IMR-90 (cell line): Measurements from ENCODE around the gene IRX3. TPM values are rescaled to one million over a fixed set of nuclear protein-coding genes. Genes with fewer than 3 reads are reported as not detected.

Source experiments
- ATAC-seq: fragments of 200-7000 bp; cut with Tn5 transposase; 2 replicates; pipeline ENCODE4 v1.9.1; 2020; ENCODE audit warnings: low read depth, mild to moderate bottlenecking, moderate library complexity
- BruUV-seq: library from RNA; stranded (reverse); fragments of 400-500 nt; replicated peaks from 2 replicates; lab custom pipeline; 2021; lab: Mats Ljungman, UMichigan
- CTCF ChIA-PET: fragments of 300-600 bp; formaldehyde crosslinking; extraction: SDS; loops from one replicate; lab custom pipeline; 2021; ENCODE audit warnings: antibody characterized with exemption; lab: Yijun Ruan, JAX
- POLR2A ChIA-PET: fragments of 300-600 bp; sonication (Branson Sonifier 250); formaldehyde crosslinking; loops from one replicate; lab custom pipeline; 2022; ENCODE audit warnings: antibody characterized with exemption; ENCODE audit not compliant: unreplicated experiment; lab: Charles Lee
- DNase-seq: peaks from one replicate; pipeline ENCODE4 v3.0.0; 2013
- H2AFZ ChIP-seq: replicated peaks from 2 replicates; pipeline ENCODE3; 2013; ENCODE audit warnings: low read length, mild to moderate bottlenecking; ENCODE audit not compliant: poor library complexity
- H2AK5ac ChIP-seq: 2 replicates; pipeline ENCODE4 v1.6.1; 2013; ENCODE audit warnings: low read depth, low read length, inconsistent platforms
- H2AK9ac ChIP-seq: replicated peaks from 2 replicates; pipeline ENCODE3; 2013; ENCODE audit warnings: mild to moderate bottlenecking, low read depth, low read length, moderate library complexity; ENCODE audit not compliant: poor library complexity
- H2BK120ac ChIP-seq: 2 replicates; pipeline ENCODE4 v1.6.1; 2013; ENCODE audit warnings: low read depth, low read length, inconsistent platforms
- H2BK15ac ChIP-seq: 3 replicates; pipeline ENCODE4 v1.6.1; 2013; ENCODE audit warnings: low read depth, low read length, inconsistent platforms
- H2BK20ac ChIP-seq: 2 replicates; pipeline ENCODE4 v1.6.1; 2013; ENCODE audit warnings: low read depth, mild to moderate bottlenecking, inconsistent platforms, low read length, moderate library complexity
- H2BK5ac ChIP-seq: 2 replicates; pipeline ENCODE4 v1.6.1; 2013; ENCODE audit warnings: mild to moderate bottlenecking, low read depth, low read length, inconsistent platforms; ENCODE audit not compliant: poor library complexity, severe bottlenecking
- H3K14ac ChIP-seq: replicated peaks from 2 replicates; pipeline ENCODE4 v1.6.1; 2013; ENCODE audit warnings: low read depth, low read length, inconsistent platforms
- H3K18ac ChIP-seq: 2 replicates; pipeline ENCODE4 v1.6.1; 2013; ENCODE audit warnings: low read depth, low read length, control low read depth
- H3K23ac ChIP-seq: 2 replicates; pipeline ENCODE4 v1.6.1; 2013; ENCODE audit warnings: low read depth, low read length, inconsistent platforms
- H3K27ac ChIP-seq: 2 replicates; pipeline ENCODE4 v1.5.1; 2013; ENCODE audit warnings: mild to moderate bottlenecking, control low read depth, low read length; ENCODE audit not compliant: insufficient read depth
- H3K27me3 ChIP-seq: 2 replicates; pipeline ENCODE4 v1.6.1; 2013; ENCODE audit warnings: low read length; ENCODE audit not compliant: control insufficient read depth, insufficient read depth
- H3K36me3 ChIP-seq: 2 replicates; pipeline ENCODE4 v1.6.1; 2013; ENCODE audit warnings: low read length, mixed read lengths; ENCODE audit not compliant: control insufficient read depth, insufficient read depth
- H3K4ac ChIP-seq: 2 replicates; pipeline ENCODE4 v1.6.1; 2013; ENCODE audit warnings: low read depth, low read length, inconsistent platforms
- H3K4me1 ChIP-seq: 2 replicates; pipeline ENCODE4 v1.6.1; 2013; ENCODE audit warnings: low read length, mixed read lengths; ENCODE audit not compliant: control insufficient read depth, insufficient read depth
- H3K4me2 ChIP-seq: 2 replicates; pipeline ENCODE4 v1.6.1; 2013; ENCODE audit warnings: low read depth, mild to moderate bottlenecking, control low read depth, low read length, moderate library complexity
- H3K4me3 ChIP-seq: 2 replicates; pipeline ENCODE4 v1.5.1; 2013; ENCODE audit warnings: low read depth, mild to moderate bottlenecking, control low read depth, low read length, moderate library complexity; ENCODE audit not compliant: insufficient read depth
- H3K56ac ChIP-seq: 2 replicates; pipeline ENCODE4 v1.6.1; 2013; ENCODE audit warnings: low read length, inconsistent platforms; ENCODE audit not compliant: insufficient read depth; ENCODE audit errors: extremely low read depth
- H3K79me1 ChIP-seq, 2 experiments: 2 replicates each; pipeline ENCODE4 v1.6.1; 2013; ENCODE audit warnings: low read length in 2 of 2, inconsistent platforms in 1 of 2, low read depth in 1 of 2
- H3K9ac ChIP-seq: 2 replicates; pipeline ENCODE4 v1.6.1; 2013; ENCODE audit warnings: low read depth, low read length, control low read depth
- H3K9me1 ChIP-seq: 2 replicates; pipeline ENCODE4 v1.6.1; 2013; ENCODE audit warnings: low read length, inconsistent platforms; ENCODE audit not compliant: insufficient read depth
- H3K9me3 ChIP-seq: 2 replicates; pipeline ENCODE4 v1.6.1; 2013; ENCODE audit warnings: low read length; ENCODE audit not compliant: control insufficient read depth, insufficient read depth
- H4K20me1 ChIP-seq: 2 replicates; pipeline ENCODE4 v1.6.1; 2013; ENCODE audit warnings: low read length, inconsistent platforms; ENCODE audit not compliant: insufficient read depth
- H4K5ac ChIP-seq: 2 replicates; pipeline ENCODE4 v1.6.1; 2013; ENCODE audit warnings: mild to moderate bottlenecking, low read depth, low read length, control low read depth
- H4K8ac ChIP-seq, 2 experiments: 2 replicates each; pipeline ENCODE4 v1.6.1; 2013; ENCODE audit warnings: low read depth in 2 of 2, low read length in 2 of 2, control low read depth in 1 of 2, inconsistent platforms in 1 of 2
- H4K91ac ChIP-seq: 2 replicates; pipeline ENCODE4 v1.6.1; 2013; ENCODE audit warnings: low read depth, low read length, inconsistent platforms; ENCODE audit not compliant: insufficient read depth
- BHLHE40 ChIP-seq: fragments of 150-350 bp; IDR thresholded peaks from 2 replicates; pipeline ENCODE4 v1.6.1; 2016; ENCODE audit warnings: mild to moderate bottlenecking, low read depth, low read length
- CEBPB ChIP-seq: IDR thresholded peaks from 2 replicates; pipeline ENCODE4 v1.6.1; 2012; ENCODE audit warnings: low read depth, low read length, improper control_type of control experiment
- CHD1 ChIP-seq: IDR thresholded peaks from 2 replicates; pipeline ENCODE4 v1.6.1; 2012; ENCODE audit warnings: low read depth, low read length, improper control_type of control experiment
- FOS ChIP-seq: fragments of 150-350 bp; IDR thresholded peaks from 2 replicates; pipeline ENCODE4 v1.6.1; 2016; ENCODE audit warnings: low read depth, low read length
- MAFK ChIP-seq: IDR thresholded peaks from 2 replicates; pipeline ENCODE4 v1.6.1; 2012; ENCODE audit warnings: low read depth, low read length, improper control_type of control experiment
- MAZ ChIP-seq: IDR thresholded peaks from 2 replicates; pipeline ENCODE4 v1.6.1; 2012; ENCODE audit warnings: low read depth, mild to moderate bottlenecking, low read length, improper control_type of control experiment, moderate library complexity, borderline replicate concordance
- MXI1 ChIP-seq: IDR thresholded peaks from 2 replicates; pipeline ENCODE4 v1.6.1; 2012; ENCODE audit warnings: low read depth, mild to moderate bottlenecking, low read length, moderate library complexity, borderline replicate concordance
- NFE2L2 ChIP-seq: fragments of 150-350 bp; IDR thresholded peaks from 2 replicates; pipeline ENCODE4 v1.6.1; 2016; ENCODE audit warnings: low read depth, mild to moderate bottlenecking, low read length
- POLR2A ChIP-seq: IDR thresholded peaks from 2 replicates; pipeline ENCODE4 v1.6.1; 2012; ENCODE audit warnings: mild to moderate bottlenecking, low read depth, low read length
- RAD21 ChIP-seq: IDR thresholded peaks from 2 replicates; pipeline ENCODE4 v1.6.1; 2012; ENCODE audit warnings: low read length, improper control_type of control experiment
- RCOR1 ChIP-seq: IDR thresholded peaks from 2 replicates; pipeline ENCODE4 v1.6.1; 2012; ENCODE audit warnings: mild to moderate bottlenecking, low read length, improper control_type of control experiment; ENCODE audit not compliant: insufficient replicate concordance
- RFX5 ChIP-seq: IDR thresholded peaks from 2 replicates; pipeline ENCODE4 v1.8.0; 2012; ENCODE audit warnings: low read depth, mild to moderate bottlenecking, low read length, moderate library complexity
- SMC3 ChIP-seq: fragments of 150-350 bp; IDR thresholded peaks from 2 replicates; pipeline ENCODE4 v1.6.1; 2016; ENCODE audit warnings: low read depth, mild to moderate bottlenecking, antibody characterized with exemption, low read length, moderate library complexity
- WGBS, 2 experiments: methylation state at CpG; one replicate each; pipeline versions ENCODE4 v1.1.5 to v1.1.7; 2013; ENCODE audit warnings: missing lambda C conversion rate in 2 of 2; ENCODE audit not compliant: insufficient read length in 1 of 2; ENCODE audit errors: extremely low coverage in 2 of 2; 5-methylcytosine and 5-hydroxymethylcytosine counted together
- dilution Hi-C: fragments of 300-500 bp; cut with HindIII; formaldehyde crosslinking; loops from one replicate; pipeline ENCODE4 v1.14.3; 2018; ENCODE audit warnings: low sequenced_read_pairs; ENCODE audit not compliant: unreplicated experiment
- in situ Hi-C: fragments of 300-500 bp; cut with MboI; formaldehyde crosslinking; loops from 3 replicates; pipeline ENCODE4 v1.14.3; 2019; ENCODE audit warnings: low sequenced_read_pairs, inconsistent platforms, mixed read lengths
- intact Hi-C: fragments of 100-400 bp; cut with micrococcal nuclease; formaldehyde crosslinking; loops from 2 replicates; pipeline ENCODE4 v1.10.0; 2022
- polyA plus RNA-seq, 3 experiments: library from polyadenylated mRNA; depleted of rRNA; stranded (reverse); fragments of >200 nt; gene quantifications; 2 replicates each; pipeline ENCODE4 v1.2.3, GENCODE V29; 2012; ENCODE audit warnings: low replicate concordance in 1 of 3
- total RNA-seq: library from RNA; depleted of rRNA; stranded (reverse); fragments of >200 nt; gene quantifications from 2 replicates; pipeline ENCODE4 v1.2.3, GENCODE V29; 2012
- TF ChIP-seq, protein P1 (sequence below): conservative IDR thresholded peaks from 2 replicates; pipeline ENCODE4 v1.5.1; 2012; ENCODE audit warnings: mild to moderate bottlenecking, low read depth, low read length, improper control_type of control experiment
- TF ChIP-seq, protein P2 (sequence below): fragments of 150-350 bp; IDR thresholded peaks from 2 replicates; pipeline ENCODE4 v1.6.1; 2016; ENCODE audit warnings: low read depth, mild to moderate bottlenecking, low read length, moderate library complexity, borderline replicate concordance
- TF ChIP-seq, protein P3 (sequence below): fragments of 150-350 bp; IDR thresholded peaks from 2 replicates; pipeline ENCODE4 v1.6.1; 2017; ENCODE audit warnings: mild to moderate bottlenecking, antibody characterized with exemption, low read length, low read depth

IRX3 gene
- total and polyA plus RNA-seq, 2 of the 4 experiments (the other 2 are of a cell fraction), result not detected

DNA sequence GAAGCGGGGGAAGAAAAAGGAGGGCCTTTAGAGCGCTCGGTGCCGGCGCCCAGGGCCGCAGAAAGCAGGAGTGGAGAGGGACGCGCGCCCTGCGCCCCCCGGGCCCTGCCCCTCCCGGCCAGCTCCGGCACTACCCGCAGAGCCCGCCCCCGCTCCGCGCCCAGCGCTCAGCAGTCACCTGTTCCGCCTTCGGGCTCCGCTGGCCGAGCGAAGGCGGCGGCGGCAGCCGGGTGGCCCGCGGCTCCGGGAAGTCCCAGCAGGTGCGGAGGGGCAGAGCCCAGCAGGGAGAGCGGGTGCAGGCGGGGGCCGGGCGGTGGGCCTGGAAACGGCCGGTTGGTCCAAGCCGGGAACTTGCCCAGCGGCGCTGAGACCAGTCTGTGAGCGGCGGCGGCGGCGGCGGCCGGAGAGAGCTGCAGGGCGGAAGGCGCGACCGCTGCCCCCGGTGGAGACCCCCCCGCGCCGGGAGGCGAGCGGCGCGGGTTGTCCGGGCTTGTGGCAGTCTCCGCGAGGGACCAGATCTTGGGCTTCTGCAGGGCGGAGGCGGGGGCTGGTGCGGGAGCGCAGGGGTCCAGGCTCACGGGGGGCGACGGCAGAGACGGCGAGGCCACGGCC, 2.2 kb downstream of the IRX3 start:
- no peak overlapping the region for H3K4me2 ChIP-seq
- no peak overlapping the region for H2BK120ac ChIP-seq
- H3K4me3 ChIP-seq, result no peak overlapping the region
- H4K91ac ChIP-seq, result no peak overlapping the region
- no peak overlapping the region for H3K23ac ChIP-seq
- H3K4me1 ChIP-seq, result peaks cover 4% of the 10 kb centered on the region; the same call in 1 of the 2 replicates
- no peak overlapping the region for H3K56ac ChIP-seq
- no peak overlapping the region for H2BK20ac ChIP-seq
- intact Hi-C loops, result loop anchor here (5.0 to 10.0 kb wide), 4 partner anchors 340 to 650 kb away; partner anchors contain the start of gene IRX5
- 8% methylated on average over 23 of the region's 73 CpGs; no CpG with 5 or more reads in 1 of the 2 experiments for WGBS, 2 experiments
- no peak overlapping the region for H3K4ac ChIP-seq
- dilution Hi-C loops, result no loop called here
- no peaks in the 10 kb centered on the region for H3K79me1 ChIP-seq
- no peaks in the 10 kb centered on the region for H4K20me1 ChIP-seq
- DNase-seq, result no peak
- no peaks in the 10 kb centered on the region for H3K36me3 ChIP-seq
- no peak overlapping the region for H2AK9ac ChIP-seq
- ATAC-seq, result no peak
- BruUV-seq, result no TSS peak
- no peak overlapping the region for H2BK15ac ChIP-seq
- H3K27me3 ChIP-seq, result peaks cover 95% of the 10 kb centered on the region
- H2AK5ac ChIP-seq, result no peak overlapping the region
- no peak overlapping the region for H2BK5ac ChIP-seq
- H4K5ac ChIP-seq, result no peak overlapping the region
- no peak overlapping the region for H2AFZ ChIP-seq
- in situ Hi-C loops, result loop anchor here (10.0 to 25.0 kb wide), 3 partner anchors 522 to 730 kb away; partner anchors contain the start of gene IRX5
- no peak overlapping the region for H3K14ac ChIP-seq
- peaks cover 15% of the 10 kb centered on the region for H3K9me3 ChIP-seq
- ChIA-PET CTCF (no interaction called here), POLR2A (no interaction called here)
- no peak overlapping the region for H3K27ac ChIP-seq
- no peak overlapping the region for H3K18ac ChIP-seq
- TF ChIP-seq MAZ (no peak), MXI1 (no peak), RAD21 (no peak), SMC3 (no peak), CHD1 (no peak), POLR2A (no peak), RCOR1 (no peak), BHLHE40 (no peak), MAFK (no peak), RFX5 (no peak), CEBPB (no peak), NFE2L2 (no peak), FOS (no peak)
- TF ChIP-seq, protein P1, sequence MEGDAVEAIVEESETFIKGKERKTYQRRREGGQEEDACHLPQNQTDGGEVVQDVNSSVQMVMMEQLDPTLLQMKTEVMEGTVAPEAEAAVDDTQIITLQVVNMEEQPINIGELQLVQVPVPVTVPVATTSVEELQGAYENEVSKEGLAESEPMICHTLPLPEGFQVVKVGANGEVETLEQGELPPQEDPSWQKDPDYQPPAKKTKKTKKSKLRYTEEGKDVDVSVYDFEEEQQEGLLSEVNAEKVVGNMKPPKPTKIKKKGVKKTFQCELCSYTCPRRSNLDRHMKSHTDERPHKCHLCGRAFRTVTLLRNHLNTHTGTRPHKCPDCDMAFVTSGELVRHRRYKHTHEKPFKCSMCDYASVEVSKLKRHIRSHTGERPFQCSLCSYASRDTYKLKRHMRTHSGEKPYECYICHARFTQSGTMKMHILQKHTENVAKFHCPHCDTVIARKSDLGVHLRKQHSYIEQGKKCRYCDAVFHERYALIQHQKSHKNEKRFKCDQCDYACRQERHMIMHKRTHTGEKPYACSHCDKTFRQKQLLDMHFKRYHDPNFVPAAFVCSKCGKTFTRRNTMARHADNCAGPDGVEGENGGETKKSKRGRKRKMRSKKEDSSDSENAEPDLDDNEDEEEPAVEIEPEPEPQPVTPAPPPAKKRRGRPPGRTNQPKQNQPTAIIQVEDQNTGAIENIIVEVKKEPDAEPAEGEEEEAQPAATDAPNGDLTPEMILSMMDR, result no peak
- TF ChIP-seq, protein P2, sequence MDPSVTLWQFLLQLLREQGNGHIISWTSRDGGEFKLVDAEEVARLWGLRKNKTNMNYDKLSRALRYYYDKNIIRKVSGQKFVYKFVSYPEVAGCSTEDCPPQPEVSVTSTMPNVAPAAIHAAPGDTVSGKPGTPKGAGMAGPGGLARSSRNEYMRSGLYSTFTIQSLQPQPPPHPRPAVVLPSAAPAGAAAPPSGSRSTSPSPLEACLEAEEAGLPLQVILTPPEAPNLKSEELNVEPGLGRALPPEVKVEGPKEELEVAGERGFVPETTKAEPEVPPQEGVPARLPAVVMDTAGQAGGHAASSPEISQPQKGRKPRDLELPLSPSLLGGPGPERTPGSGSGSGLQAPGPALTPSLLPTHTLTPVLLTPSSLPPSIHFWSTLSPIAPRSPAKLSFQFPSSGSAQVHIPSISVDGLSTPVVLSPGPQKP, result no peak
- TF ChIP-seq, protein P3, sequence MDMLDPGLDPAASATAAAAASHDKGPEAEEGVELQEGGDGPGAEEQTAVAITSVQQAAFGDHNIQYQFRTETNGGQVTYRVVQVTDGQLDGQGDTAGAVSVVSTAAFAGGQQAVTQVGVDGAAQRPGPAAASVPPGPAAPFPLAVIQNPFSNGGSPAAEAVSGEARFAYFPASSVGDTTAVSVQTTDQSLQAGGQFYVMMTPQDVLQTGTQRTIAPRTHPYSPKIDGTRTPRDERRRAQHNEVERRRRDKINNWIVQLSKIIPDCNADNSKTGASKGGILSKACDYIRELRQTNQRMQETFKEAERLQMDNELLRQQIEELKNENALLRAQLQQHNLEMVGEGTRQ, result no peak
- no peaks in the 10 kb centered on the region for H3K9me1 ChIP-seq
- H4K8ac ChIP-seq, result no peak overlapping the region
- H3K9ac ChIP-seq, result no peak overlapping the region
